HCT116 (cell line): ENCODE measurements around the gene ADNP2. TPM values are rescaled to one million over a fixed set of nuclear protein-coding genes. Genes with fewer than 3 reads are reported as not detected.

Experiments used
- ATAC-seq: fragments of 200-7000 bp; cut with Tn5 transposase; 2 replicates; pipeline ENCODE4 v1.9.1; 2020; ENCODE audit warnings: mild to moderate bottlenecking, moderate library complexity
- BruUV-seq: library from RNA; stranded (reverse); fragments of 400-500 nt; replicated peaks from 2 replicates; lab custom pipeline; 2021; lab: Mats Ljungman, UMichigan
- CTCF ChIA-PET: fragments of 300-600 bp; sonication (Branson Sonifier 250); formaldehyde crosslinking; loops from one replicate; lab custom pipeline; 2021; ENCODE audit warnings: antibody characterized with exemption; lab: Charles Lee
- POLR2A ChIA-PET: fragments of 300-600, 350-600 bp; sonication (Branson Sonifier 250); formaldehyde crosslinking; loops from one replicate; lab custom pipeline; 2021; ENCODE audit warnings: antibody characterized with exemption; lab: Charles Lee
- RAD21 ChIA-PET, 2 experiments: fragments of 300-600 bp; sonication (Branson Sonifier 250); formaldehyde crosslinking; loops; one replicate each; lab custom pipeline; 2023; ENCODE audit warnings: low total read pairs in 2 of 2; ENCODE audit not compliant: uncharacterized antibody in 2 of 2, unreplicated experiment in 2 of 2, low non-redundant PET in 1 of 2; lab: Charles Lee
- DNase-seq: peaks from one replicate; pipeline ENCODE4 v3.0.0-alpha.2; 2010; ENCODE audit warnings: low read depth, low spot score
- H2AFZ ChIP-seq: fragments of 200-600 bp; shearing (Covaris generic), sonication (generic); 2 replicates; pipeline ENCODE4 v1.6.1; 2017; ENCODE audit warnings: low read depth, mixed run types, mixed read lengths, antibody characterized with exemption, low read length; ENCODE audit not compliant: poor library complexity, severe bottlenecking
- H3K27ac ChIP-seq: 2 replicates; pipeline ENCODE4 v1.5.1; 2012; ENCODE audit warnings: low read depth, low read length
- H3K27me3 ChIP-seq: fragments of 200-600 bp; sonication (generic); 2 replicates; pipeline ENCODE4 v1.6.1; 2016; ENCODE audit warnings: mixed run types, low read length, mixed read lengths; ENCODE audit not compliant: insufficient read depth
- H3K36me3 ChIP-seq, 2 experiments: fragments of 200-500 bp in 1 of 2; fragments of 200-600 bp in 1 of 2; sonication (Bioruptor generic) in 1 of 2; sonication (generic) in 1 of 2; 2 replicates each; pipeline versions ENCODE4 v1.5.1 to v1.6.1; 2014 to 2016; ENCODE audit warnings: low read length in 2 of 2, inconsistent platforms in 1 of 2, mixed read lengths in 1 of 2, mixed run types in 1 of 2; ENCODE audit not compliant: insufficient read depth in 2 of 2, control insufficient read depth in 1 of 2
- H3K4me1 ChIP-seq, 2 experiments: fragments of 200-600 bp in 1 of 2; sonication (generic) in 1 of 2; 2 replicates each; pipeline versions ENCODE4 v1.5.1 to v1.6.1; 2012 to 2017; ENCODE audit warnings: low read length in 2 of 2, inconsistent platforms in 1 of 2, mild to moderate bottlenecking in 1 of 2, mixed read lengths in 1 of 2, mixed run types in 1 of 2, moderate library complexity in 1 of 2; ENCODE audit not compliant: insufficient read depth in 2 of 2, control insufficient read depth in 1 of 2
- H3K4me2 ChIP-seq: fragments of 200-600 bp; sonication (generic); 2 replicates; pipeline ENCODE4 v1.6.1; 2017; ENCODE audit warnings: mixed run types, low read length, mixed read lengths
- H3K4me3 ChIP-seq, 2 experiments: fragments of 200-600 bp in 1 of 2; sonication (generic) in 1 of 2; replicated peaks in 1 of 2; 2 replicates each; pipeline ENCODE4 v1.5.1; 2011 to 2016; ENCODE audit warnings: low read length in 2 of 2, control low read depth in 1 of 2, low read depth in 1 of 2, mild to moderate bottlenecking in 1 of 2, mixed read lengths in 1 of 2, mixed run types in 1 of 2
- H3K79me2 ChIP-seq: fragments of 200-600 bp; sonication (generic); 2 replicates; pipeline ENCODE4 v1.6.1; 2017; ENCODE audit warnings: mild to moderate bottlenecking, mixed run types, low read length, moderate library complexity, mixed read lengths; ENCODE audit not compliant: insufficient read depth
- H3K9ac ChIP-seq: fragments of 200-600 bp; sonication (generic); 2 replicates; pipeline ENCODE4 v1.6.1; 2016; ENCODE audit warnings: low read length, mixed read lengths
- H3K9me2 ChIP-seq: fragments of 200-600 bp; sonication (generic), shearing (Covaris generic); 2 replicates; pipeline ENCODE4 v1.6.1; 2017; ENCODE audit warnings: mixed run types, mild to moderate bottlenecking, moderate library complexity; ENCODE audit not compliant: insufficient read depth
- H3K9me3 ChIP-seq, 2 experiments: fragments of 200-500 bp in 1 of 2; fragments of 200-600 bp in 1 of 2; sonication (Bioruptor generic) in 1 of 2; sonication (generic) in 1 of 2; 2 replicates each; pipeline ENCODE4 v1.6.1; 2014 to 2017; ENCODE audit warnings: low read length in 2 of 2, mixed read lengths in 2 of 2, inconsistent platforms in 1 of 2, low read depth in 1 of 2, mild to moderate bottlenecking in 1 of 2, mixed run types in 1 of 2, moderate library complexity in 1 of 2; ENCODE audit not compliant: control insufficient read depth in 1 of 2, insufficient read depth in 1 of 2
- H4K20me1 ChIP-seq: fragments of 200-600 bp; sonication (generic), shearing (Covaris generic); 2 replicates; pipeline ENCODE4 v1.6.1; 2017; ENCODE audit warnings: mixed run types, mild to moderate bottlenecking, moderate library complexity; ENCODE audit not compliant: insufficient read depth
- ATF3 ChIP-seq: IDR thresholded peaks from 2 replicates; pipeline ENCODE4 v1.6.1; 2012
- CBX3 ChIP-seq: IDR thresholded peaks from 2 replicates; pipeline ENCODE4 v1.6.1; 2012; ENCODE audit warnings: low read depth
- EGR1 ChIP-seq: IDR thresholded peaks from 2 replicates; pipeline ENCODE4 v1.6.1; 2012; ENCODE audit warnings: low read depth
- EZH2 ChIP-seq: fragments of 200-600 bp; sonication (generic); IDR thresholded peaks from 2 replicates; pipeline ENCODE4 v1.6.1; 2017; ENCODE audit warnings: antibody characterized with exemption, mixed run types
- EZH2phosphoT487 ChIP-seq: fragments of 200-600 bp; IDR thresholded peaks from 2 replicates; pipeline ENCODE4 v1.6.1; 2018; ENCODE audit warnings: antibody characterized with exemption, borderline replicate concordance
- FOSL1 ChIP-seq: IDR thresholded peaks from 2 replicates; pipeline ENCODE4 v1.6.1; 2012; ENCODE audit warnings: low read depth
- JUND ChIP-seq: IDR thresholded peaks from 2 replicates; pipeline ENCODE4 v1.6.1; 2012
- POLR2A ChIP-seq: IDR thresholded peaks from 2 replicates; pipeline ENCODE4 v1.7.0; 2011; ENCODE audit warnings: borderline replicate concordance; ENCODE audit not compliant: insufficient read depth, insufficient read length; ENCODE audit errors: extremely low read depth
- RAD21 ChIP-seq: IDR thresholded peaks from 2 replicates; pipeline ENCODE4 v1.6.1; 2012; ENCODE audit warnings: low read depth, mild to moderate bottlenecking
- SIN3A ChIP-seq: IDR thresholded peaks from 2 replicates; pipeline ENCODE4 v1.6.1; 2012; ENCODE audit warnings: low read depth
- SRF ChIP-seq: IDR thresholded peaks from 2 replicates; pipeline ENCODE4 v1.6.1; 2012; ENCODE audit warnings: low read depth
- TCF7L2 ChIP-seq: IDR thresholded peaks from 2 replicates; pipeline ENCODE4 v1.7.0; 2011; ENCODE audit warnings: borderline replicate concordance, inconsistent platforms; ENCODE audit not compliant: insufficient read depth, insufficient read length; ENCODE audit errors: extremely low read depth
- YY1 ChIP-seq: IDR thresholded peaks from 2 replicates; pipeline ENCODE4 v1.6.1; 2011; ENCODE audit warnings: low read length, low read depth, moderate library complexity, mild to moderate bottlenecking; ENCODE audit not compliant: insufficient replicate concordance; ENCODE audit errors: extremely low read depth
- ZFX ChIP-seq: fragments of 450-650 bp; IDR thresholded peaks from 2 replicates; pipeline ENCODE4 v1.6.1; 2017
- ZNF274 ChIP-seq: fragments of 200-500 bp; sonication (Bioruptor generic); IDR thresholded peaks from 2 replicates; pipeline ENCODE4 v1.6.1; 2014; ENCODE audit warnings: mild to moderate bottlenecking, low read depth, low read length, inconsistent platforms
- intact Hi-C: fragments of 100-400 bp; cut with micrococcal nuclease; formaldehyde crosslinking; loops from 2 replicates; pipeline ENCODE4 v1.10.0; 2022
- total RNA-seq: library from RNA; stranded (reverse); gene quantifications from one replicate; pipeline ENCODE4 v1.2.1, GENCODE V29; 2021; ENCODE audit not compliant: unreplicated experiment
- TF ChIP-seq, protein P1 (sequence below), 3 experiments: fragments of 200-600 bp in 1 of 3; sonication (generic) in 1 of 3; IDR thresholded peaks in 2 of 3; conservative IDR thresholded peaks in 1 of 3; 2 replicates each; pipeline ENCODE4 v1.5.1; 2012 to 2017; ENCODE audit warnings: low read depth in 2 of 3, low read length in 2 of 3, antibody characterized with exemption in 1 of 3, borderline replicate concordance in 1 of 3, control low read depth in 1 of 3, mild to moderate bottlenecking in 1 of 3, mixed read lengths in 1 of 3, mixed run types in 1 of 3, moderate library complexity in 1 of 3; ENCODE audit not compliant: insufficient read depth in 1 of 3
- TF ChIP-seq, protein P2 (sequence below): IDR thresholded peaks from 2 replicates; pipeline ENCODE4 v1.6.1; 2012
- TF ChIP-seq, protein P3 (sequence below): IDR thresholded peaks from 2 replicates; pipeline ENCODE4 v1.6.1; 2012; ENCODE audit warnings: low read depth

ADNP2 gene
- total RNA-seq, 1 experiment from 2014 or later, result 45.4 TPM

- Histone ChIP-seq H3K4me2 (no peak overlapping the region), H3K36me3 (no peaks in the 10 kb centered on the region), H3K4me1 (no peaks in the 10 kb centered on the region), H3K27me3 (no peaks in the 10 kb centered on the region), H3K79me2 (no peaks in the 10 kb centered on the region), H2AFZ (no peak overlapping the region), H3K9ac (no peak overlapping the region), H3K9me3 (no peaks in the 10 kb centered on the region), H4K20me1 (no peaks in the 10 kb centered on the region), H3K9me2 (no peaks in the 10 kb centered on the region), H3K27ac (no peak overlapping the region), H3K4me3 (no peak overlapping the region)
- intact Hi-C loops, result no loop called here
- ChIA-PET POLR2A (no interaction called here), RAD21 (no interaction called here), CTCF (no interaction called here)
- ATAC-seq (no peak), DNase-seq (no peak)
- no TSS peak for BruUV-seq
- TF ChIP-seq SRF, result no peak
- TF ChIP-seq, protein P1, sequence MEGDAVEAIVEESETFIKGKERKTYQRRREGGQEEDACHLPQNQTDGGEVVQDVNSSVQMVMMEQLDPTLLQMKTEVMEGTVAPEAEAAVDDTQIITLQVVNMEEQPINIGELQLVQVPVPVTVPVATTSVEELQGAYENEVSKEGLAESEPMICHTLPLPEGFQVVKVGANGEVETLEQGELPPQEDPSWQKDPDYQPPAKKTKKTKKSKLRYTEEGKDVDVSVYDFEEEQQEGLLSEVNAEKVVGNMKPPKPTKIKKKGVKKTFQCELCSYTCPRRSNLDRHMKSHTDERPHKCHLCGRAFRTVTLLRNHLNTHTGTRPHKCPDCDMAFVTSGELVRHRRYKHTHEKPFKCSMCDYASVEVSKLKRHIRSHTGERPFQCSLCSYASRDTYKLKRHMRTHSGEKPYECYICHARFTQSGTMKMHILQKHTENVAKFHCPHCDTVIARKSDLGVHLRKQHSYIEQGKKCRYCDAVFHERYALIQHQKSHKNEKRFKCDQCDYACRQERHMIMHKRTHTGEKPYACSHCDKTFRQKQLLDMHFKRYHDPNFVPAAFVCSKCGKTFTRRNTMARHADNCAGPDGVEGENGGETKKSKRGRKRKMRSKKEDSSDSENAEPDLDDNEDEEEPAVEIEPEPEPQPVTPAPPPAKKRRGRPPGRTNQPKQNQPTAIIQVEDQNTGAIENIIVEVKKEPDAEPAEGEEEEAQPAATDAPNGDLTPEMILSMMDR (IDR thresholded peaks at IDR 0.05 in 2 of 3, conservative IDR thresholded peaks at IDR 0.05 in 1 of 3; ENCODE audit: borderline replicate concordance in 1 of 3, insufficient read depth in 1 of 3, low read depth in 2 of 3, low read length in 2 of 3), result no peak
- no peak for TF ChIP-seq JUND
- no peak for TF ChIP-seq ATF3
- TF ChIP-seq YY1, result no peak
- no peak for TF ChIP-seq ZNF274
- TF ChIP-seq, protein P2, sequence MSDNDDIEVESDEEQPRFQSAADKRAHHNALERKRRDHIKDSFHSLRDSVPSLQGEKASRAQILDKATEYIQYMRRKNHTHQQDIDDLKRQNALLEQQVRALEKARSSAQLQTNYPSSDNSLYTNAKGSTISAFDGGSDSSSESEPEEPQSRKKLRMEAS, result no peak
- TF ChIP-seq CBX3, result no peak
- no peak for TF ChIP-seq POLR2A
- no peak for TF ChIP-seq EGR1
- TF ChIP-seq, protein P3, sequence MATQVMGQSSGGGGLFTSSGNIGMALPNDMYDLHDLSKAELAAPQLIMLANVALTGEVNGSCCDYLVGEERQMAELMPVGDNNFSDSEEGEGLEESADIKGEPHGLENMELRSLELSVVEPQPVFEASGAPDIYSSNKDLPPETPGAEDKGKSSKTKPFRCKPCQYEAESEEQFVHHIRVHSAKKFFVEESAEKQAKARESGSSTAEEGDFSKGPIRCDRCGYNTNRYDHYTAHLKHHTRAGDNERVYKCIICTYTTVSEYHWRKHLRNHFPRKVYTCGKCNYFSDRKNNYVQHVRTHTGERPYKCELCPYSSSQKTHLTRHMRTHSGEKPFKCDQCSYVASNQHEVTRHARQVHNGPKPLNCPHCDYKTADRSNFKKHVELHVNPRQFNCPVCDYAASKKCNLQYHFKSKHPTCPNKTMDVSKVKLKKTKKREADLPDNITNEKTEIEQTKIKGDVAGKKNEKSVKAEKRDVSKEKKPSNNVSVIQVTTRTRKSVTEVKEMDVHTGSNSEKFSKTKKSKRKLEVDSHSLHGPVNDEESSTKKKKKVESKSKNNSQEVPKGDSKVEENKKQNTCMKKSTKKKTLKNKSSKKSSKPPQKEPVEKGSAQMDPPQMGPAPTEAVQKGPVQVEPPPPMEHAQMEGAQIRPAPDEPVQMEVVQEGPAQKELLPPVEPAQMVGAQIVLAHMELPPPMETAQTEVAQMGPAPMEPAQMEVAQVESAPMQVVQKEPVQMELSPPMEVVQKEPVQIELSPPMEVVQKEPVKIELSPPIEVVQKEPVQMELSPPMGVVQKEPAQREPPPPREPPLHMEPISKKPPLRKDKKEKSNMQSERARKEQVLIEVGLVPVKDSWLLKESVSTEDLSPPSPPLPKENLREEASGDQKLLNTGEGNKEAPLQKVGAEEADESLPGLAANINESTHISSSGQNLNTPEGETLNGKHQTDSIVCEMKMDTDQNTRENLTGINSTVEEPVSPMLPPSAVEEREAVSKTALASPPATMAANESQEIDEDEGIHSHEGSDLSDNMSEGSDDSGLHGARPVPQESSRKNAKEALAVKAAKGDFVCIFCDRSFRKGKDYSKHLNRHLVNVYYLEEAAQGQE, result no peak
- TF ChIP-seq RAD21, result no peak
- no peak for TF ChIP-seq FOSL1
- no peak for TF ChIP-seq EZH2phosphoT487
- TF ChIP-seq TCF7L2, result no peak
- TF ChIP-seq ZFX, result no peak
- TF ChIP-seq SIN3A, result no peak
- no peak for TF ChIP-seq EZH2
These were observed 60.5 kb downstream of the ADNP2 start for GRCh38 chr18:80169607-80170006.
